ENCODE measurements around the gene CEMP1.

GRCh38 chr16:2507052-2507659 lies 24.1 kb downstream of the CEMP1 start:
- TF ChIP-seq TAF1 (IDR thresholded peaks at IDR 0.05; ENCODE audit: borderline replicate concordance, low read depth, low read length) (no peak), MEF2A (IDR thresholded peaks at IDR 0.05; ENCODE audit: borderline replicate concordance, low read depth) (no peak), CTCF (IDR thresholded peaks at IDR 0.05) (no peak)

Data from SK-N-SH (cell line).